B cell (primary cell): ENCODE results near the gene ABCD3. TPM values are rescaled to one million over a fixed set of nuclear protein-coding genes. Genes with fewer than 3 reads are reported as not detected.

Experiments used
- ATAC-seq: fragments of 200-7000 bp; cut with Tn5 transposase; one replicate; pipeline ENCODE4 v1.10.0; 2021; ENCODE audit warnings: low read depth, mild to moderate bottlenecking, moderate number of reproducible peaks, moderate library complexity
- CTCF ChIA-PET: fragments of 350-600 bp; sonication (Branson Sonifier 250); formaldehyde crosslinking; loops from one replicate; lab custom pipeline; 2021; ENCODE audit warnings: antibody characterized with exemption, inconsistent platforms; lab: Charles Lee
- POLR2A ChIA-PET: fragments of 350-600 bp; sonication (Branson Sonifier 250); formaldehyde crosslinking; loops from one replicate; lab custom pipeline; 2021; ENCODE audit warnings: antibody characterized with exemption; lab: Charles Lee
- DNase-seq: peaks from one replicate; pipeline ENCODE4 v3.0.0; 2013
- H2AFZ ChIP-seq: 2 replicates; pipeline ENCODE4 v1.6.1; 2012; ENCODE audit warnings: mild to moderate bottlenecking, low read depth, low read length; ENCODE audit not compliant: insufficient read depth, poor library complexity, severe bottlenecking
- H3K27ac ChIP-seq, 2 donors: 1 replicate in 1 of 2; 2 replicates in 1 of 2; pipeline ENCODE4 v1.5.1; 2012 to 2013; ENCODE audit warnings: low read length in 2 of 2, mild to moderate bottlenecking in 2 of 2, moderate library complexity in 1 of 2
- H3K27me3 ChIP-seq, 4 experiments: fragments of 200-600 bp in 1 of 4; sonication (generic) in 1 of 4; replicated peaks in 1 of 4; 1 replicate in 2 of 4; 2 replicates in 2 of 4; pipeline versions ENCODE4 v1.6.1 to v1.7.0; 2013 to 2016; ENCODE audit warnings: low read length in 3 of 4, mild to moderate bottlenecking in 2 of 4, mixed read lengths in 1 of 4, moderate library complexity in 1 of 4; ENCODE audit not compliant: insufficient read depth in 4 of 4, control insufficient read depth in 3 of 4; ENCODE audit errors: control extremely low read depth in 1 of 4
- H3K36me3 ChIP-seq, 2 experiments: replicated peaks in 1 of 2; 1 replicate in 1 of 2; 2 replicates in 1 of 2; pipeline versions ENCODE4 v1.6.1 to v1.7.1; 2013; ENCODE audit warnings: low read length in 1 of 2; ENCODE audit not compliant: insufficient read depth in 2 of 2, control insufficient read depth in 1 of 2; ENCODE audit errors: control extremely low read depth in 1 of 2, extremely low read depth in 1 of 2
- H3K4me1 ChIP-seq, 2 donors: fragments of 200-600 bp in 1 of 2; sonication (generic) in 1 of 2; 1 replicate in 1 of 2; 2 replicates in 1 of 2; pipeline versions ENCODE4 v1.5.1 to v1.6.1; 2013 to 2017; ENCODE audit warnings: low read length in 2 of 2; ENCODE audit not compliant: control insufficient read depth in 2 of 2, insufficient read depth in 2 of 2
- H3K4me2 ChIP-seq: replicated peaks from 2 replicates; pipeline ENCODE3; 2012; ENCODE audit warnings: mild to moderate bottlenecking, low read depth, low read length; ENCODE audit not compliant: poor library complexity, severe bottlenecking
- H3K4me3 ChIP-seq, 5 experiments: fragments of 200-600 bp in 1 of 5; sonication (generic) in 1 of 5; 1 replicate in 3 of 5; 2 replicates in 2 of 5; pipeline versions ENCODE4 v1.5.1 to v1.7.0; 2011 to 2016; ENCODE audit warnings: low read length in 4 of 5, mild to moderate bottlenecking in 4 of 5, low read depth in 2 of 5, control low read depth in 1 of 5, moderate library complexity in 1 of 5; ENCODE audit not compliant: insufficient read depth in 1 of 5; ENCODE audit errors: control extremely low read depth in 1 of 5, extremely low read depth in 1 of 5
- H3K79me2 ChIP-seq: fragments of 200-600 bp; sonication (generic); one replicate; pipeline ENCODE4 v1.6.0; 2016; ENCODE audit warnings: low read length; ENCODE audit not compliant: control insufficient read depth, insufficient read depth
- H3K9ac ChIP-seq: fragments of 200-600 bp; sonication (generic); 2 replicates; pipeline ENCODE4 v1.6.1; 2017; ENCODE audit warnings: mild to moderate bottlenecking, low read length, moderate library complexity
- H3K9me3 ChIP-seq, 3 donors: one replicate each; pipeline versions ENCODE4 v1.6.1 to v1.7.1; 2013; ENCODE audit warnings: low read length in 2 of 3; ENCODE audit not compliant: control insufficient read depth in 2 of 3, insufficient read depth in 1 of 3; ENCODE audit errors: control extremely low read depth in 1 of 3
- H4K20me1 ChIP-seq: 2 replicates; pipeline ENCODE4 v1.6.0; 2012; ENCODE audit warnings: mild to moderate bottlenecking, low read length; ENCODE audit not compliant: insufficient read depth, control insufficient read depth, poor library complexity, severe bottlenecking
- H3K27ac Mint-ChIP-seq: one replicate; pipeline ENCODE4 v1.8.0; 2021; ENCODE audit warnings: mixed read lengths
- H3K27me3 Mint-ChIP-seq: one replicate; pipeline ENCODE4 v1.8.0; 2021; ENCODE audit warnings: mixed read lengths
- H3K4me1 Mint-ChIP-seq: one replicate; pipeline ENCODE4 v1.8.0; 2021; ENCODE audit warnings: mixed read lengths
- H3K4me3 Mint-ChIP-seq: one replicate; pipeline ENCODE4 v1.8.0; 2021; ENCODE audit warnings: mixed read lengths
- H3K9me3 Mint-ChIP-seq: one replicate; pipeline ENCODE4 v1.8.0; 2022; ENCODE audit warnings: mixed read lengths; ENCODE audit not compliant: insufficient read depth
- CTCF ChIP-seq: fragments of 200-600 bp; IDR thresholded peaks from one replicate; pipeline ENCODE4 v1.8.0; 2022; ENCODE audit warnings: antibody characterized with exemption, mild to moderate bottlenecking
- EZH2 ChIP-seq: IDR thresholded peaks from 2 replicates; pipeline ENCODE4 v1.6.1; 2012; ENCODE audit warnings: borderline replicate concordance, low read depth, mild to moderate bottlenecking, moderate library complexity, low read length; ENCODE audit not compliant: insufficient read depth, poor library complexity, severe bottlenecking
- WGBS: methylation state at CpG from one replicate; pipeline ENCODE4 v1.1.5; 2013; ENCODE audit warnings: missing lambda C conversion rate; ENCODE audit not compliant: insufficient coverage; 5-methylcytosine and 5-hydroxymethylcytosine counted together
- intact Hi-C: fragments of 100-400 bp; cut with micrococcal nuclease; formaldehyde crosslinking; loops from one replicate; pipeline ENCODE4 v1.10.0; 2022
- polyA plus RNA-seq: library from polyadenylated mRNA; depleted of rRNA; stranded (reverse); fragments of >200 nt; gene quantifications from 2 replicates; pipeline ENCODE4 v1.2.3, GENCODE V29; 2012
- total RNA-seq, 2 donors: library from RNA; stranded (reverse); fragments of 120-200 nt in 1 of 2; gene quantifications; 1 replicate in 1 of 2; 2 replicates in 1 of 2; pipeline versions ENCODE4 v1.2.3 to v1.2.4, GENCODE V29; 2013 to 2022

Gene ABCD3
- total and polyA plus RNA-seq, 2 donors (not counting 1 experiment from before 2014, with no cell fraction given): 4.0 to 19.4 TPM

GRCh38 chr1:94542088-94542870 lies 124.1 kb downstream of the ABCD3 start:
- CTCF ChIA-PET: no interaction called here

GRCh38 chr1:94543001-94543400 lies 124.8 kb downstream of the ABCD3 start:
- Mint-ChIP-seq H3K27ac (no peak overlapping the region), H3K27me3 (peaks cover 58% of the 10 kb centered on the region), H3K4me3 (peak overlapping the region; percentile 80), H3K4me1 (peaks cover 16% of the 10 kb centered on the region), H3K9me3 (no peaks in the 10 kb centered on the region)
- Histone ChIP-seq H3K9ac (peak overlapping the region; percentile 53), H2AFZ (no peak overlapping the region), H3K4me3 (no peak overlapping the region), H3K79me2 (no peaks in the 10 kb centered on the region), H3K9me3 (peaks cover 0 to 14% (median 0%) of the 10 kb centered on the region in 3 donors), H3K27me3 (peaks cover 0 to 35% (median 19%) of the 10 kb centered on the region in 4 experiments), H3K4me2 (peak overlapping the region; percentile 72), H3K4me1 (peaks cover 17% of the 10 kb centered on the region in 2 donors), H3K27ac (no peak overlapping the region), H3K36me3 (no peaks in the 10 kb centered on the region), H4K20me1 (no peaks in the 10 kb centered on the region)
- WGBS: 0% methylated on average over 1 of the region's 1 CpG
- CTCF ChIA-PET: no interaction called here
- intact Hi-C loops: no loop called here
- no peak for ATAC-seq
- no peak for DNase-seq
- POLR2A ChIA-PET: no interaction called here
- TF ChIP-seq EZH2 (no peak), CTCF (no peak)

More at GRCh38 chr1:94542088-94542870, 124.1 kb downstream of the ABCD3 start:
- peaks cover 0 to 14% (median 0%) of the 10 kb centered on the region in 3 donors for H3K9me3 ChIP-seq
- Mint-ChIP-seq H3K27ac (no peak overlapping the region), H3K4me1 (peaks cover 16% of the 10 kb centered on the region), H3K4me3 (peak overlapping the region; percentile 80), H3K9me3 (no peaks in the 10 kb centered on the region), H3K27me3 (peaks cover 59% of the 10 kb centered on the region)
- no peak overlapping the region for H3K27ac ChIP-seq
- H3K27me3 ChIP-seq: peaks cover 0 to 35% (median 19%) of the 10 kb centered on the region in 4 experiments
- no peak for TF ChIP-seq EZH2
- H3K79me2 ChIP-seq: no peaks in the 10 kb centered on the region
- intact Hi-C loops: no loop called here
- peak overlapping the region in 4 of 5 experiments; percentile 30 to 55 (median 38) for H3K4me3 ChIP-seq
- H3K4me2 ChIP-seq: peak overlapping the region; percentile 72
- POLR2A ChIA-PET: no interaction called here
- H4K20me1 ChIP-seq: no peaks in the 10 kb centered on the region
- H2AFZ ChIP-seq: peak overlapping the region; percentile 37
- peaks cover 17% of the 10 kb centered on the region in 2 donors for H3K4me1 ChIP-seq
- whole genome bisulfite sequencing: 3% methylated on average over 24 of the region's 26 CpGs
- ATAC-seq (peak; percentile 13), DNase-seq (peak; percentile 8)
- H3K9ac ChIP-seq: peak overlapping the region; percentile 53
- H3K36me3 ChIP-seq: no peaks in the 10 kb centered on the region
